Kidney (tissue), 14 donors: ENCODE results near the gene TNFRSF18. TPM values are rescaled to one million over a fixed set of nuclear protein-coding genes. Genes with fewer than 3 reads are reported as not detected.

Source experiments
- DNase-seq, 5 donors: peaks; one replicate each; pipeline ENCODE4 v3.0.0-alpha.2; 2013 to 2020
- FAIRE-seq: peaks from 2 replicates; lab custom pipeline; 2012; peaks lifted over from hg19 to GRCh38; lab: Jason Lieb, UNC
- H3K27ac ChIP-seq, 2 donors: one replicate each; pipeline ENCODE4 v1.7.0; 2013; ENCODE audit warnings: low read depth in 2 of 2, low read length in 2 of 2, inconsistent platforms in 1 of 2
- H3K27me3 ChIP-seq: one replicate; pipeline ENCODE4 v1.7.1; 2013; ENCODE audit warnings: low read length, inconsistent platforms; ENCODE audit not compliant: control insufficient read depth, insufficient read depth
- H3K36me3 ChIP-seq, 3 donors: one replicate each; pipeline versions ENCODE4 v1.7.0 to v1.7.1; 2013; ENCODE audit warnings: low read length in 3 of 3, control low read depth in 1 of 3, inconsistent platforms in 1 of 3; ENCODE audit not compliant: insufficient read depth in 3 of 3, control insufficient read depth in 2 of 3
- H3K4me1 ChIP-seq, 3 donors: one replicate each; pipeline versions ENCODE4 v1.7.0 to v1.7.1; 2013; ENCODE audit warnings: low read length in 3 of 3, inconsistent platforms in 1 of 3, low read depth in 1 of 3; ENCODE audit not compliant: control insufficient read depth in 2 of 3, insufficient read depth in 2 of 3
- H3K4me3 ChIP-seq, 3 donors: one replicate each; pipeline versions ENCODE4 v1.7.0 to v1.8.1; 2013; ENCODE audit warnings: low read length in 3 of 3, control low read depth in 1 of 3, inconsistent platforms in 1 of 3
- H3K9ac ChIP-seq, 3 donors: one replicate each; pipeline versions ENCODE4 v1.7.0 to v1.7.1; 2013; ENCODE audit warnings: low read length in 3 of 3, control low read depth in 1 of 3, inconsistent platforms in 1 of 3
- H3K9me3 ChIP-seq, 3 donors: one replicate each; pipeline versions ENCODE4 v1.7.0 to v1.7.1; 2013; ENCODE audit warnings: low read length in 3 of 3, control low read depth in 1 of 3, inconsistent platforms in 1 of 3; ENCODE audit not compliant: control insufficient read depth in 2 of 3, insufficient read depth in 1 of 3
- CTCF ChIP-seq: IDR thresholded peaks from 3 replicates; pipeline ENCODE4 v1.5.1; 2012; ENCODE audit warnings: mild to moderate bottlenecking, moderate library complexity, borderline replicate concordance; ENCODE audit not compliant: insufficient read depth; ENCODE audit errors: extremely low read depth
- intact Hi-C: fragments of 100-400 bp; cut with DNase I; formaldehyde crosslinking; loops from one replicate; pipeline ENCODE4 v1.11.1; 2022
- polyA plus RNA-seq: library from polyadenylated mRNA; stranded (reverse); fragments of 350-450 nt; fragmentation: Illumina TruSeq; extraction: RNeasy Lipid Tissue Mini Kit (QIAGEN cat#74804); gene quantifications from one replicate; pipeline ENCODE4 v1.2.3, GENCODE V29; 2014; ENCODE audit warnings: low read depth, low replicate concordance; ENCODE audit not compliant: insufficient read depth
- total RNA-seq: library from RNA; stranded (reverse); fragmentation: NEBNext Ultra II Directional; extraction: Animal tissue kit (Norgen Biotek cat#: 25700); gene quantifications from one replicate; pipeline ENCODE4 v1.2.1, GENCODE V29; 2021
- donor health status: control.
- donor health status: control.
- donor health status: control.
- donor health status: control.
- donor health status: control.
- donor health status: DM: yes; HTN: yes; CAD: no.
- donor health status: Normal renal cell carcinoma (clear cell type).

The TNFRSF18 gene
- total and polyA plus RNA-seq, 2 donors from 2014 or later: 8.1 TPM; not detected in 1

GRCh38 chr1:1169429-1170214 is 36.8 kb downstream of the TNFRSF18 start:
- FAIRE-seq (no peak), DNase-seq (peak in 4 of 5 donors; percentile 0 to 77 (median 34))
- Histone ChIP-seq H3K36me3 (no peaks in the 10 kb centered on the region), H3K27ac (no peak overlapping the region), H3K4me3 (no peak overlapping the region), H3K4me1 (peaks cover 0 to 10% (median 4%) of the 10 kb centered on the region in 3 donors), H3K9ac (no peak overlapping the region), H3K27me3 (no peaks in the 10 kb centered on the region), H3K9me3 (no peaks in the 10 kb centered on the region)
- no peak for TF ChIP-seq CTCF
- intact Hi-C loops: no loop called here

- Histone ChIP-seq H3K36me3 (no peaks in the 10 kb centered on the region), H3K27me3 (no peaks in the 10 kb centered on the region), H3K4me1 (peaks cover 0 to 10% (median 4%) of the 10 kb centered on the region in 3 donors), H3K4me3 (no peak overlapping the region), H3K9me3 (no peaks in the 10 kb centered on the region), H3K9ac (no peak overlapping the region), H3K27ac (no peak overlapping the region)
- intact Hi-C loops: no loop called here
- TF ChIP-seq CTCF: no peak
- no peak for FAIRE-seq
- peak; percentile 67 to 82 (median 76) for DNase-seq
Observed at GRCh38 chr1:1168451-1169411, 37.7 kb downstream of the TNFRSF18 start.

- Histone ChIP-seq H3K4me1 (peaks cover 0 to 10% (median 4%) of the 10 kb centered on the region in 3 donors), H3K9me3 (no peaks in the 10 kb centered on the region), H3K9ac (no peak overlapping the region), H3K27me3 (no peaks in the 10 kb centered on the region), H3K36me3 (no peaks in the 10 kb centered on the region), H3K4me3 (no peak overlapping the region), H3K27ac (no peak overlapping the region)
- DNase-seq (peak in 3 of 5 donors; percentile 9 to 72 (median 58)), FAIRE-seq (no peak)
- intact Hi-C loops: no loop called here
- TF ChIP-seq CTCF: no peak
Observed at GRCh38 chr1:1167841-1168450, 38.4 kb downstream of the TNFRSF18 start.
